ENCODE data around the gene PPARG. TPM values are rescaled to one million over a fixed set of nuclear protein-coding genes. Genes with fewer than 3 reads are reported as not detected.

Gene PPARG
- total and polyA plus RNA-seq, 2 of the 8 experiments (the other 6 are each of a cell fraction or from before 2014, with no cell fraction given) = 0.06 TPM; not detected in 1

GRCh38 chr3:12288182-12289129, at the start of gene PPARG (continued):
- TF ChIP-seq CHD7 (IDR thresholded peaks at IDR 0.05; ENCODE audit: insufficient replicate concordance, low read length) = no peak
